ENCODE measurements around the gene RASGRP3. TPM values are rescaled to one million over a fixed set of nuclear protein-coding genes. Genes with fewer than 3 reads are reported as not detected.

RASGRP3 gene
- total and polyA plus RNA-seq, 9 of the 15 experiments (the other 6 are each of a cell fraction or from before 2014, with no cell fraction given) = 0.18 to 1.7 (median 1.2) TPM

- ATAC-seq (no peak), DNase-seq (ENCODE audit: extremely low read depth in 1 of 4, low spot score in 3 of 4) (no peak), FAIRE-seq (no peak)
- Histone ChIP-seq H3K4me1 (replicated peaks in 1 of 2; ENCODE audit: control insufficient read depth in 2 of 2, insufficient read depth in 2 of 2, low read length in 2 of 2) (no peaks in the 10 kb centered on the region), H3K9me1 (ENCODE audit: control insufficient read depth, insufficient read depth, low read length) (no peaks in the 10 kb centered on the region), H3K4me2 (ENCODE audit: insufficient read depth, low read length) (no peak overlapping the region), H3K79me2 (ENCODE audit: control insufficient read depth, insufficient read depth, low read length) (no peaks in the 10 kb centered on the region), H4K20me1 (replicated peaks; ENCODE audit: control insufficient read depth, insufficient read depth, low read length) (no peaks in the 10 kb centered on the region), H3K36me3 (ENCODE audit: control insufficient read depth, insufficient read depth, low read length) (no peaks in the 10 kb centered on the region), H2AFZ (ENCODE audit: low read depth, low read length) (no peak overlapping the region), H3K4me3 (no peak overlapping the region), H3K9ac (ENCODE audit: insufficient read depth in 1 of 2, low read depth in 2 of 2, low read length in 2 of 2) (no peak overlapping the region), H3K27ac (ENCODE audit: extremely low read depth, low read depth, low read length) (no peak overlapping the region), H3K27me3 (ENCODE audit: control insufficient read depth in 2 of 2, insufficient read depth in 2 of 2, low read length in 2 of 2) (peaks cover 2 to 12% of the 10 kb centered on the region in 2 experiments; a peak in 3 of 5 replicates), H3K9me3 (replicated peaks; ENCODE audit: control insufficient read depth, insufficient read depth, low read depth, low read length) (no peaks in the 10 kb centered on the region)
- intact Hi-C loops (cut with micrococcal nuclease) (no loop called here), in situ Hi-C loops (cut with MboI) (no loop called here)
- no TSS peak for BruUV-seq (replicated peaks)
- CTCF ChIA-PET (ENCODE audit: low intra/inter-chr PET ratio) = no interaction called here
- POLR2A ChIA-PET = interaction anchor here (0.7 kb wide), 1 partner anchor 54 kb away, joined by 3 read pairs; no protein-coding TSS in a partner anchor
- WGBS (ENCODE audit: insufficient coverage, low coverage, missing lambda C conversion rate) = 0% methylated on average over 2 of the region's 2 CpGs
- TF ChIP-seq GATA2 (CRISPR knock-in tag; IDR thresholded peaks at IDR 0.05) (no peak), EHMT2 (IDR thresholded peaks at IDR 0.05) (no peak), NR4A1 (CRISPR knock-in tag; IDR thresholded peaks at IDR 0.05) (no peak), NR4A1 (tag; IDR thresholded peaks at IDR 0.05) (no peak), TEAD4 (IDR thresholded peaks at IDR 0.05; ENCODE audit: low read length) (no peak), TEAD4 (CRISPR knock-in tag; IDR thresholded peaks at IDR 0.05; ENCODE audit: borderline replicate concordance) (no peak), CBX2 (IDR thresholded peaks at IDR 0.05; ENCODE audit: insufficient read depth, low read length, poor library complexity, severe bottlenecking) (no peak), ZNF592 (IDR thresholded peaks at IDR 0.05) (no peak), COPS2 (conservative IDR thresholded peaks at IDR 0.05) (no peak), NRF1 (conservative IDR thresholded peaks at IDR 0.05 in 1 of 2, IDR thresholded peaks at IDR 0.05 in 1 of 2) (no peak), ZNF707 (CRISPR knock-in tag; conservative IDR thresholded peaks at IDR 0.05) (no peak), FOXK1 (CRISPR knock-in tag; IDR thresholded peaks at IDR 0.05; ENCODE audit: borderline replicate concordance) (no peak), PCBP2 (IDR thresholded peaks at IDR 0.05; ENCODE audit: low read depth, low read length, poor library complexity, severe bottlenecking) (no peak), ZNF644 (tag; IDR thresholded peaks at IDR 0.05; ENCODE audit: low read depth) (no peak), BCLAF1 (IDR thresholded peaks at IDR 0.05; ENCODE audit: borderline replicate concordance in 1 of 2, control insufficient read depth in 1 of 2, low read depth in 2 of 2, low read length in 1 of 2) (no peak)
Observed at GRCh38 chr2:33560017-33560416, 83.6 kb downstream of the RASGRP3 start.

Data from K562 (cell line).